Fibroblast of villous mesenchyme (primary cell): Measurements from ENCODE around the gene RASAL1. TPM values are rescaled to one million over a fixed set of nuclear protein-coding genes. Genes with fewer than 3 reads are reported as not detected.

Experiments
- DNase-seq: peaks from one replicate; pipeline ENCODE4 v3.0.0-alpha.2; 2010; ENCODE audit warnings: low read depth
- H3K4me3 ChIP-seq: 2 replicates; pipeline ENCODE4 v1.5.1; 2011; ENCODE audit warnings: low read depth, mild to moderate bottlenecking, low read length
- total RNA-seq: library from RNA; depleted of rRNA; stranded (reverse); fragments of >200 nt; gene quantifications from 2 replicates; pipeline ENCODE4 v1.2.3, GENCODE V29; 2012
- TF ChIP-seq, protein P1 (sequence below): IDR thresholded peaks from 2 replicates; pipeline ENCODE4 v1.5.1; 2012; ENCODE audit warnings: low read depth, mild to moderate bottlenecking, low read length; ENCODE audit not compliant: insufficient read depth

Gene RASAL1
- total RNA-seq, 1 donor, result not detected

DNA sequence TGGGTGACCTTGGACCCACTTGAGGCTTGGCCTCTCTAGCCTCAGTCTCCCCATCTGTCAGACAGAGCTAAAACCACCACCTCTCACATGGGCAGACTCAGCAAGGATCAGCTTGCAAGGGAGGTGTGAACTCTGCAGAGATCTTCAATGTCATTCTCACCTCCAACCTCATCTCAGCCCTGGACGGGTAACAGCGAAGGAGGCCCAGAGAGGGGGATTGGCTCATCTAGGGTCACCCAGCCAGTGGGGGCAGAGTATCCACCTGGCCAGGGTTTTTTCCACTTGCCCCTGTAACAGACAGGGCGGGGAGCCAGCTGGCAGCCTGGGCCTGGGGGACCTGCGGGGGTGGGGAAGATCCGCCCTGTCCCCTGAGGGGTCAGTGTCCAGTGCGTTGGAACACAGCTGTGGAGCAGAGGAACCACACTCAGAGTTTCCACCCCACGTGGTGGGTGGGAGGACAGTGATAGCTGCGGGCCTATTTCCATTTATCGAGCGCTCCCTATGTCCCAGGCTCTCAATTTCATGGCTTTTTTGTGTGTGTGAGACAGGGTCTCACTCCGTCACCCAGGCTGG is 51.6 kb downstream of the RASAL1 start:
- TF ChIP-seq, protein P1, sequence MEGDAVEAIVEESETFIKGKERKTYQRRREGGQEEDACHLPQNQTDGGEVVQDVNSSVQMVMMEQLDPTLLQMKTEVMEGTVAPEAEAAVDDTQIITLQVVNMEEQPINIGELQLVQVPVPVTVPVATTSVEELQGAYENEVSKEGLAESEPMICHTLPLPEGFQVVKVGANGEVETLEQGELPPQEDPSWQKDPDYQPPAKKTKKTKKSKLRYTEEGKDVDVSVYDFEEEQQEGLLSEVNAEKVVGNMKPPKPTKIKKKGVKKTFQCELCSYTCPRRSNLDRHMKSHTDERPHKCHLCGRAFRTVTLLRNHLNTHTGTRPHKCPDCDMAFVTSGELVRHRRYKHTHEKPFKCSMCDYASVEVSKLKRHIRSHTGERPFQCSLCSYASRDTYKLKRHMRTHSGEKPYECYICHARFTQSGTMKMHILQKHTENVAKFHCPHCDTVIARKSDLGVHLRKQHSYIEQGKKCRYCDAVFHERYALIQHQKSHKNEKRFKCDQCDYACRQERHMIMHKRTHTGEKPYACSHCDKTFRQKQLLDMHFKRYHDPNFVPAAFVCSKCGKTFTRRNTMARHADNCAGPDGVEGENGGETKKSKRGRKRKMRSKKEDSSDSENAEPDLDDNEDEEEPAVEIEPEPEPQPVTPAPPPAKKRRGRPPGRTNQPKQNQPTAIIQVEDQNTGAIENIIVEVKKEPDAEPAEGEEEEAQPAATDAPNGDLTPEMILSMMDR, result no peak

GRCh38 chr12:113082486-113083148 is 52.9 kb downstream of the RASAL1 start:
- TF ChIP-seq, protein P1, result no peak
- DNase-seq, result no peak
- H3K4me3 ChIP-seq, result no peak overlapping the region

More for the DNA sequence above, 51.6 kb downstream of the RASAL1 start:
- DNase-seq, result no peak
- H3K4me3 ChIP-seq, result no peak overlapping the region

DNA sequence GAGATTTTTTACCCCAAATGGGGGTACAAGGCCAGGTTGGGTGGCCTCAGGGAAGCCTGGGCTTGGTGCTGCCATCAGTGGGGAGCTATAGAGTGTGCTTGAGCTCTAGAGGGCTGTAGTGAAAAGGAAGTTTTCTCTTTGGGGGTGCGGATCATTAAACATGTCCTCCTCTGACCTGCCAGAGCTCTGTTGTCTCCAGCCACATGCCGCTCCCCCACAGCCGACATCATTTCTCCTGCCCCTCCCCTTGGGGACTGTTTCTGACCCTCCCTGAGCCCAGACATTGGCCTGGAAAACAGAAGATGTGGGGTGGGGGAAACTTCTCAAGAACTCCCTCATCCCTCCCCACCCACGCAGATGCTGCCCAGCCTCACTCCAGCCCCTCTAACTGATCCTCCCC is 53.7 kb downstream of the RASAL1 start:
- H3K4me3 ChIP-seq, result no peak overlapping the region
- TF ChIP-seq, protein P1, result no peak
- DNase-seq, result no peak

- DNase-seq, result no peak
- TF ChIP-seq, protein P1, result no peak
- no peak overlapping the region for H3K4me3 ChIP-seq
These were observed 57.7 kb downstream of the RASAL1 start for GRCh38 chr12:113077859-113078255.

DNA sequence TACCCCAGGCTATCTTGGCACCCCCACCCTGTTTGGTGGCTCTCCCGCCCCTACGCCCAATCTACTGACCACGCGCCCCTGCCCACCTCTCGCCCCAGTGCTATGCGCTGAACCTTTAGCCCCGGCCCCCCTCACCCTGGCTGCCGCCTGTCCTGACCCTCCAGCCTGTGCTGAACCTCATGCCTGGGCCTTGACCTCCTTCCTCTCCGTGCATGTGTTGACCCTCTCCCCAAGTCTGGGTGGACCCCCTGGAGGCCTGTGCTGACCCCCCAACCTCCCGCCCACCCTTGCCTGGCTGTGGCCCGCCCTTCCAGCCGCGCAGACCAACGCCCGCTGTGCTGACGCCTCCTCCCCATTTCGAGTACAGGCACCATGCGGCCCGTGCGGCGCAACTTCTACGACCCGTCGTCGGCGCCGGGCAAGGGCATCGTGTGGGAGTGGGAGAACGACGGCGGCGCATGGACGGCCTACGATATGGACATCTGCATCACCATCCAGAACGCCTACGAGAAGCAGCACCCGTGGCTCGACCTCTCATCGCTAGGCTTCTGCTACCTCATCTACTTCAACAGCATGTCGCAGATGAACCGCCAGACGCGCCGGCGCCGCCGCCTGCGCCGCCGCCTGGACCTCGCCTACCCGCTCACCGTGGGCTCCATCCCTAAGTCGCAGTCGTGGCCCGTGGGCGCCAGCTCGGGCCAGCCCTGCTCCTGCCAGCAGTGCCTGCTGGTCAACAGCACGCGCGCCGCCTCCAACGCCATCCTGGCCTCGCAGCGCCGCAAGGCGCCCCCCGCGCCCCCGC is 58.3 kb downstream of the RASAL1 start:
- TF ChIP-seq, protein P1, result no peak

DNA sequence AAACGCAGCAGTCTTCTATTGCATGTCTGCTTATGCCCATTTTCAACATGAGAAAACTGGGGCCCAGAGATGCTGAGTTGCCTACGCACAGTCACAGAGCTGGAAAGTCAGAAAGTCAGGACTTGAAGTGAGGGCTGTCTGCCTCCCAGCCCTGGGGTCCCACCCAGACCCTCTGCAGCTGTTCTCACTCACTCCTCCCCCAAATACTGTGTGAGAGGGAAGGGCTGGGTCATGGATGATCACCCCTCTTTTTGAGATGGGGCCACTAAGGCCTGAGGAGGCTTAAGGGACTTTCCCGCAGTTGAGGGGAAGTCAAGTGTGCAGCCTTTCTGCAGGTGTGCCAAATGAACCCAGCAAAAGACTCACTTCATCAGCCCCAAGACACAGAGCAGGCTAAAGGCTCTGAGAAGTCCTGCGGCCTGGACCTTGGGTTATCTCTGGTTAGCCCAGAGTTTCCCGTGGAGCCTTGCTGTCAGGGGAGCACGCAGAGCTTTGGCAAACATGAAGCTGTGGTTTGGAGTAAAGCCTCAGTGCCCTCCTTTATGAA is 60.4 kb downstream of the RASAL1 start:
- TF ChIP-seq, protein P1, result no peak
- no peak for DNase-seq
- no peak overlapping the region for H3K4me3 ChIP-seq

More for the DNA sequence above, 58.3 kb downstream of the RASAL1 start:
- no peak for DNase-seq
- H3K4me3 ChIP-seq, result no peak overlapping the region
